HG02588 (cell line): Measurements from ENCODE around the gene ATP5MC2.
A peak's percentile ranks its signal among the peaks of the same experiment; 100 is the strongest.
"Not testable (repeated sequence)": the region's sequence is repeated elsewhere in the genome, so short reads cannot be mapped to it uniquely, and the experiment has no call there.

ENCODE experiments used
- ATAC-seq: cut with Tn5 transposase; IDR thresholded peaks from one replicate; pipeline ENCODE4 v1.9.1; 2021; ENCODE audit warnings: mild to moderate bottlenecking, moderate library complexity; ENCODE audit not compliant: unreplicated experiment

The ATP5MC2 gene

DNA sequence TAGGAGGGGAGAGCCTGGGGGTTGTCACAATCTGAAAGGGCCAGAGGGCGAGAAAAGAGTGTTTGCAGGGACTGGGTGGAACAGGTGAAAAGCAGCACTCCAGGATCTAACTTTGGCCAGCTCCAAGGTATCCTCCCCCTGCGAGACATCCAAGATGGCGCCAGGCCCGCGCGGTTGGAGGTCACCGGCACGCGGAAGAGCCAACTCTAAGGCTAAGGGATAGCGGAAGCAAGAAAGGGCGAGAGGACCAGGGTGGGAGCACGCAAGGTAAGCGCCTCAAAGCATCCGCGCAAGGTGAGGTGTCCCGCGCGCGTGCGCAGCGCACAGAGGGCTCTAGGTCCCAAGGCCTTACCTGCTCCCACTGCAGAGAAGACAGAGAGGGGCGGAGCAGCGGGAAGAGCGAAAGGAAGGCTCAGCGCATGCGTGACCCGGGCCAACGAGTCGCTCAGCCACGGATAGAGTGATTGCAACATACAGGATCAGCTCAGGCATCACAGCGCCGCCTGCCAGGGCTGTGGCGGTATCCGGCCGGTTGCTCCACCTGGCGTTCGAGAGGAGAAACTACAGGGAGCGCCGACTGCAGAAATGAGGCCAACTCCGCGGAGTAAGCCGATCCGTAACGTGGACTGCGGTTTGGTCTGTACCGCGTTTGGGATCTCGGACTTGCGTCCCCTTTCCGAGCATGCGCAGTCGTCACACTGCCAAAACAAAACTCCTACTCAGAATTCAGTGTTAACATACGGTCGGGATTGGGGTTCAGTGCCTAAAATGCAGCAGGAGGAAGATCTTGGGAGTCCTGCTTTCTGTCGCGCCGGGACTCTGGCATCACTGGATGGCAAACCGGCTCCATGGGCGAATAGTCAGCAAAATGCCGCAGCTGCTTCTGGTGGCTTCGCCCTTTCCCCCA lies at the start of gene ATP5MC2:
ATP5MC2 (minus strand) TSS at position 383 of the 907 bp plus-strand sequence. CDS start 3,469 bp downstream, outside the sequence.
- ATAC-seq: peak; percentile 91

DNA sequence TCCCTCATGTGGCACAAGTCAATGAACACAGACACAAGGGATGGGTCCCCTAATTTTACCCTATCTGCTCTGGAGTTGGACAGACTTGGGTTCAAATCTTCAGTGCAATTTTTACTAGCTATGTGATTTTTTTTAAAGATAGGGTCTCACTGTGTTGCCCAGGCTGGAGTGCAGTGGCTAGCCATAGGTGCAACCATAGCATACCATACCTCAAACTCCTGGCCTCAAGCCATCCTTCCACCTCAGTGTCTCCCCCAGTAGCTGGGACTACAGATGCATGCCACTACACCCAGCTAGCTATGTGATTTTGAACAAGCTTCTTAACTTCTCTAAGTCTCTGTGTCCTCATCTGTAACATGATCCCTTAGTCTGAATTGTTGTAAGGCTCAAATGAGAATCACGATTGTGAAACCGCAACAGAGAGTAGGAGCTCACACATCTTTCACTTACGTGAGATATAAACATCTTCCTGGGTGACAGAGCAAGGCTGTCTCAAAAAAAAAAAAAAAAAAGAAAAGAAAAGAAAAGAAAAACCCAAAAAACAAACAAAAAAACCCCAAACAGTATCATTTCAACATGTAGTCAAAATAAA lies 46.7 kb upstream of the ATP5MC2 start:
- ATAC-seq: no peak

DNA sequence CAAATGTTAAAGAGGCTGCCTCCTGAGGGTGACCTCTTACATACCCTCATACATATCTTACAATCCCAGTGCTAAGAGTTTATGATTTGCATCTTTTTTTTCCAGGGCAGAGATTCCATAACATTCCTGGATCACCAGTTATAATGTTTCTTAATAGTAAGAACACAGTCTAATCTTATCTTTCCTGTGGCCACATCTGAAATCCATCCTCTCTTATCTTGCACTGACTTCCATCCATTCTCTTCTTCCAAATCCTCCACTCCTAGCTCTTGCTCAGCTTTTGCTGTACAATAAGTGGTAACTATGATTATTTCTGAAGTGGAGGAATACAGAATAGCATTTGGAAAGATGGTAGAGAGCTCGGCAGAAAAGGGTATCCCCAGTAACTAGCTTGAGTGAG lies 45.1 kb upstream of the ATP5MC2 start:
- ATAC-seq: no peak

DNA sequence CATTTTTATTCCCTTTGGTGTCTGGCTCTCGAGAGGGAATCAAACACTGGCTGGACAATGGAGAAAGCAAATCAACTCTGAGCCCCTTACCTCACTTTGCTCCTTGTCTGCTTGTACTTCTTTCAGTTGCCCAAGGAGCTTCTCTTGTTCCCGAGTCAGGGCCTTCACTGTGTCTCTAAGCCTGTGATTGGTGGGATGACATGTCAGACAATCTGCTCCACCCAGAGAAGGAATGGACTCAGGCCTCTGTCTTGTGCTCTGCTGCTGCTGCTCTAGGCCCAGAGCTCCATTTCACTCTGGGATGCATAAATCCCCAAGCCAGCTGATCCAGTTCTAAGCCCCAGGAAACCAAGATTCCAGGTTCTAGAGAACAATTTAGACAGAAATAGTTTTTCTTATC lies 43.8 kb upstream of the ATP5MC2 start:
- ATAC-seq: no peak

DNA sequence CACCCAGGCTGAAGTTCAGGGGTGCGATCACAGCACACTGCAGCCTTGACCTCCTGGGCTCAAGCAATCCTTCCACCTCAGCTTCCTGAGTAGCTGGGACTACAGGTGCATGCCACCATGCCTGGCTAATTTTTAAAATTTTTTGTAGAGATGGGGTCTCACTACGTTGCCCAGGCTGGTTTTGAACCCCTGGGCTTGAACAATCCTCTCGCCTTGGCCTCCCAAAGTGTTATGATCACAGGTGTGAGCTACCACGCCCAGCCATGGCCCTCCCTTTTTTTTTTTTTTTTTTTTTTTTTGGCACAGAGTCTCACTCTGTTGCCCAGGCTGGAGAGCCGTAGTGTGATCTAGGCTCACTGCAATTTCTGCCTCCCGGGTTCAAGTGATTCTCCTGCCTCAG lies 42.7 kb upstream of the ATP5MC2 start:
- ATAC-seq: not testable (repeated sequence)

DNA sequence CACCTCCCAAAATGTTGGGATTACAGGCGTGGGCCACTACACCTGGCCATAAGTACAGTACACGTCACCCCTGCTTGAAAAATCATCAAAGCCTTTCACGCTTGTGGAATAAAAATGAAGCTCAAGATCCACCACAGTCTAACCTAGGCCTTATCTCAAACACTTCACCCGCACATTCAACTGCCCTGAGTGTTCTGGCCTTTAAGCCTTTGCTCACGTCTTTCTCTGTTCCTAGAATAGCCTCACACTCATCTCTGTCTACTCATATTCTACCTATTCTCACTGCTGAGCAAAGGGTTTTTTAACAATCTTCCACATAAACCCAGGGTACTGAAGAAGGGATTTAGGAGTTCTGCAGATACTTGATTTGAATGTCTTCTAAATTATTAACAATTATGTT lies 41.4 kb upstream of the ATP5MC2 start:
- no peak for ATAC-seq

DNA sequence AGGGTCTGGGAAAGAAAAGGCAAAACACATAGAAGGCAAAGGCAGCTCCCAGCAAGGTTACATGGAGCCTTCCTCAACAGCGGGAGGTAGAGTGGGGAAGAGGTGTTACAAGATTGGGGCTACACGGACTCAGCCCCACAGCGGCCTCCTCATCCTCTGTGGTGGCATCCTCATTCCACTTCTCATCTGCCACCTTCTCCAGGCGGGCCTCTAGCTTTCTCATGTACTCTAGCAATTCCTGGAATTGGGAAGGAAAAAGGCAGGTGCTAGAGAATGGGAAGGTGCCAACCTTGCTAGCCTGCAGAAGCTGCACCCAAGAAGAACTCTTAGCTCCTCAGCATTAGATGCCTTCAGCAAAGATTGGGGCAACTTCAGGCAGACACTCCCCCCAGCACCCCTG lies 38.1 kb upstream of the ATP5MC2 start:
- no peak for ATAC-seq

DNA sequence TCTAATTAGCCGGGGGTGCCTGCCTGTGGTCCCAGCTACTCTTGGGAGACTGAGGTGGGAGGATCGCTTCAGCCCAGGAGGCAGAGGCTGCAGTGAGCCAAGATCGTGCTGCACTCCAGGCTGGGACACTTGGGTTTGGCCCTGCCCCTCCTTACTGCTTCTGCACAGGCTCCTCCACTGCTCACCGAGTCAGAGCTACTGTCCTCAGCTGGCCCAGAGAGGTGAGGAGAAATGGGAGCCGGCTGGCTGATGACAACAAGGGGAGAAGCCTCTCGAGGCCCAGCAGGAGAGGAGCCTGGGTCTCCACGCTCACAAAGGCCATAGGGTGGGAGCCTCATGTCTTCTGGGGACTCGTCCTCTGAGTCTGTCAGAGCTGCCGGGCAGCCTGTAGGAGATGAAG lies 37.6 kb upstream of the ATP5MC2 start:
- no peak for ATAC-seq

DNA sequence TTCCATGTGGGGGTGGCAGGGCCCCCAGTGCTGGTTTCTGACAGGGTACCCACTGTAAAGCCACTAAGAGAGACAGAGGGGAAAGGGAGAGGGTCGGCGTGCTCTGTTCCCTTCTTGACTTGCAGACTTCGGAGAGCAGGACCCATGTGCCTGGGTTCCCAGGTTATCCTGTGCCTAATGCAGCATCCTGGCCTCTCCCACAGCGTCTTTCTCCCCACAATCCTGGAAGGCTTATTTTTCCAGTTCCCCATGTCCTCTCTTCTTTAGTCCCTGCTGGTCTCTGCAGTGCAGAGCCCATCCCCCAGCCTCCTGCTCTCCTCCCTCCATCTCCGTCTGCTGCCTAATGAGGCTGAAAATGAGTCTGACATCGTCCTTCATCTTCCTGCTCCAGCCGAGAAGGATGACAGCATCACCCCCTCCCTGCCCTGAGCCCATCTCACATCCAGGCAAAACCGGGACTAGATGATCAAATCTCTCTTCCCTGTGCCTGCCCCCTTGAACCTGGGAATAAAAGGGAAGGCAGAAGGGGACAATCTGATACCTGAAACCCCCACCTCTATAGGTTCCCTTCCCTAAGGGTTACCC lies 36.3 kb upstream of the ATP5MC2 start:
- ATAC-seq: no peak

DNA sequence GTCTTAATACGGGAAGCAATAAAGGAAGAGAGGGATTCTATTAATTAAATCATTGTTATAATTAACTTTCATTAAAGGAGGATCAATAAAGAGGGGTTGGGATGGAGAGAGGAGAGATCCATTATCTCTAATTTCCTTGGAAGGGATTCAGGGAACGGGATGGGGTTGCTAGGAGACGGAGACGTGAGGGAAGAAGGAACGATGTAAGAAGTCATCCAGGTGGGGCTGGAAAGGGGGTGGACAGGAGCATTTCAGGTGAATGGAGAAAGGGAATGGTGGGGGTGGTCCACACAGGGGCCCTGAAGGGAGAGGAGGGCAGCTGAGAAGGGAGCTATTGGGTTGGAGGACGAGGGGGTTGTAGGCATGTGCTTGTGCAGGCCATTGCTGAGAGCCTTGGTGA lies 34.2 kb upstream of the ATP5MC2 start:
- ATAC-seq: no peak

DNA sequence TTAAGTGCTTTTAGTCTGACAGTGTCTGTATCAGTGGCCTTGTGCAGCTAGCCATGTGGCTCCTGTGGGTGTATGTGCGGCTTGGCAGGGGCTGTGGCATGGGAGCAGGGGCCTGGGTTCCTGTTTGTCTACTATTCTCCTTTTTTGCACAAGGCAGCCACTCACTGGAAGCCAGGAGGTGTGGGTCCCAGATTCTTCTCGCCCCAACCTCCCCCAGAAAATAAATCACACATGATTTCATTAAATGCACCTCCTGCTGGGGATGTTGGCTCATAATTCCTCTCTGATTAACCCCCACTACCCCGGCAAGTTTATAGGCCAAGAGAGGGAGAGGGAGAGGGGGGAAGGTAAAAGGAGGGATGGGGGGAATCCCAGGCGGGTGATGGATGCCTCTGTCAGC lies 33.8 kb upstream of the ATP5MC2 start:
- ATAC-seq: no peak

DNA sequence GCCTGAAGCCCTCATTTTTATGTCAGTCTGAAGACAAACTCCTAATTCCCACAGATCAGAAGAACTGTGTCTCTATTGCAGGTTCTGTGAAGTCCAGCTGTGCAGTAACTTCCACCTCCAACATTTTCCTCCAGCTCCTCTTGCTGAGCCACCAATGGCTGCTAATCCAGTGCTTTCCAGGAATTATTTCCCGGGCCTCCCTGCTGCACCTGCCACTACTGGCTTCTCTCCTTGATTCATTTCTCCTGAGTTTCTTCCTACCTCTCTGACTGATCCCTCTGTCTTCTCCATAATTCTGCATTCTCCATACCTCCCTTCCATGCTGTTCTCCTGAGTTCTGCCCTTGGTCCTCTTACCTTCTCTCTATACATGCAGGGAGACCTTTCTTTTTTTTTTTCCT lies 30.2 kb upstream of the ATP5MC2 start:
- no peak for ATAC-seq

DNA sequence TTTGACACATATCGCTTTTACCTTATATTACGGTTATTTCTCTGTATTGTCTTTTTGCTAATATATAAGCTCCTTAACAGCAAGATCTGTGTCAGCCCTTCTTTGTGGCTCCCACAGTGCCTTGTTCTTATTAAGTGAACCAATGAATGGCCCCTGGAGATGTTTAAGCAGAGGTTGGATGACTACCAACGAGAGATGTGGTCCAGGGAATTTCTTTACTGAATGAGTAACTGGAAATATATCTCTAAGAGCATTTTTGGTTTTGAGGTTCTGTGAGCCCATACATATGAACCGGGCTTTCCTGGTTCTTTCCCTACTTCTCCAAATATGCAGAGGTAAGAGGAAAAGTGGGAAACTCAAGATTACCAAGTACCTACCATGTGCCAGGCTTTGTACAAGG lies 27.9 kb upstream of the ATP5MC2 start:
- no peak for ATAC-seq

DNA sequence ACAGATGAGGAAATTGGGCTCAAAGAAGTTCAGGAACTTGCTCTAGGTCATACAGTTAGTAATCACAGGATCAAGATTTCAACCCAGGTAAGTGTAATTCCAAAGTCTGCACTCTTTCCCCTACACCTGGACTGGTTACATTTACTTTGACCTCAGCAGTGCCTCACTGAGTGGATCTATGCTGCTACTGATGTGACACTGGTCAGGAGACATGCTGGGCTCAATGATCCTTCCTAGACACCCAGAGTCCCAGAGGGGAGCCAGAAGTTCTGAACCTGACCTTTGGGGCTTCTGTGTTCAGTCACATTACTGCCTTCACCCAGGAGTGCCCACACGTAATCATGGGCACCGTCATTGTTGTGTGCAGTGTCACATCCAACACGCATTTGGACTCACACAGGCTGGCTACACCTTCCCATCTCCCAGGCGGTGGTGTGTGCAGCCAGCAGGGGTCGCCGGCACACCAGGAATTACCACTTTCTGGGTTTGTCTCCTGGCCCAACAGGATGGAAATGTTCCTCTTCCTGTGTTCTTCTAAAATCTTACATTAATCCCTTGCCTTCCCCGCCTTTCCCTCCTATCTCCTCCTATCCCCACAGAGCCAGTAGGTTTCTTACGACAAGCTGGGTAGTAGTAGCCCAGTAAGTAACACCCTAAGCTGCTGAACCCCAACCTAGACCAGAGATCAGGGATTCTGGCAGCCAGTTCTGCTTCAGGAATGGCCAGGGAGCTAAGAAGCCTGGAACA lies 25.8 kb upstream of the ATP5MC2 start:
- no peak for ATAC-seq

DNA sequence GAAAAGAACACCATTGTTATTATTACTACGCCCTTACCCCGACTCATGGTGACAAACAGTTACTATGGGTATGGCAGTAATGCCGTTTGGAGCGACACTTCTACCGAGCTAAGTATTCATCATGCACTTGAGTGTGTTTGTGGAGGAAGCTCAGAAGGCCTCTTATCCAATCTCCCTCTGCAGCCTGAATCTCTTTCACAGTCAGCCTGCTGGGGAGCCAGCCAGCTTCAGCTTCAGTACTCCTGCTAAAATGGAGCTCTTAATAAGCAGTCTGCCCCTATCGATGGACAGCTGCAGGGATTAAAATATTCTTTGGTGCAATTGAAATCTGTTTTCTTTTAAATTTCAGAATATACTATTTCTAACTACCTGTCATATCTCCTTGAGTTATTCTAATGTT lies 24.7 kb upstream of the ATP5MC2 start:
- no peak for ATAC-seq

DNA sequence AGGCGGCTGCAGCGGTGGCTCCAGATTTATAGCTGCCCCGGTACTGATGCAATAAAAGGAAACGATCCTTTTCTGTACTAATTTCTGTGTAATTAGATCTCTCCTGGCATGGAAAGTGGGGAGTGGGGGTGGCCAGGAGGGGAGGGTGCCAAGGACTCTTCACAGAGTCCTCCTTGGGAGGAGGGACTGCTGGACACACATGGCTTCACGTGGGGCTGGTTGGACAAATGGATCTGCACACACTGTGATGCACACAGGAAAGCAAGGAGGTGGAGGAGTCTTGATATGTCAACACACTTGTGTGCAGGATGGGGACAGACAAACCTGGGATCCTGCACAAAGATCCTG lies 23.8 kb upstream of the ATP5MC2 start:
- ATAC-seq: no peak

DNA sequence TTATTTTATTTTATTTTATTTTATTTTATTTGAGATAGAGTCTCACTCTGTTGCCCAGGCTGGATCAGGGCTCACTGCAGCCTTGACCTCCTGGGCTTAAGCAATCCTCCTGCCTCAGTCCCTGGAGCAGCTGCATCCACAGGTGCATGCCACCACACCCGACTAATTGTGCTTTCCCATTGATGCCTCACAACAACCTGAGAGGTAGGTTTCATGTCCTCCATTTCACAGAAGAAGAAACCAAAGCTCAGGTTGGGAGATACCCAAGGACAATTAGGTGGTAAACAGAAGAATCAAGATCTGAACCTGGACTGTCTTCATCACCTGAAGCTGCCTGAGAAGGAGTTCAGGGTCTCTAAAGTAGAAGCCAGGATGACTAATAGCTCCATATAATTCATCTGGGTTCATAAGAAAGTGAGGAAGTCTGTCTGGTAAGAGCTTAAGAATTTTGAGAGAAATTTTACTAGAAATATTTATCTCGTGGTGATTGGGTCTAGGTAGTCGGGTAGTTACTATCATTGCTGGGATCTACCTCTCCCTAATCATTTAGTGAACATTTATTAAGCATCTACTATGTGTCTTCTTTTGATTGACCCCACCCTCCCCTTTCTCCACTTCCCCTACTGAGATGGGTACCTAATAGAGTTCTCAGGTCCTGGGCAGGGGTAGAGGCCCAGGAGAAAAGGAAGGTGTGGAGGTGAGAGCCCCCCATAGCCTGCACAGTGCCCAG lies 23.2 kb upstream of the ATP5MC2 start:
- no peak for ATAC-seq

DNA sequence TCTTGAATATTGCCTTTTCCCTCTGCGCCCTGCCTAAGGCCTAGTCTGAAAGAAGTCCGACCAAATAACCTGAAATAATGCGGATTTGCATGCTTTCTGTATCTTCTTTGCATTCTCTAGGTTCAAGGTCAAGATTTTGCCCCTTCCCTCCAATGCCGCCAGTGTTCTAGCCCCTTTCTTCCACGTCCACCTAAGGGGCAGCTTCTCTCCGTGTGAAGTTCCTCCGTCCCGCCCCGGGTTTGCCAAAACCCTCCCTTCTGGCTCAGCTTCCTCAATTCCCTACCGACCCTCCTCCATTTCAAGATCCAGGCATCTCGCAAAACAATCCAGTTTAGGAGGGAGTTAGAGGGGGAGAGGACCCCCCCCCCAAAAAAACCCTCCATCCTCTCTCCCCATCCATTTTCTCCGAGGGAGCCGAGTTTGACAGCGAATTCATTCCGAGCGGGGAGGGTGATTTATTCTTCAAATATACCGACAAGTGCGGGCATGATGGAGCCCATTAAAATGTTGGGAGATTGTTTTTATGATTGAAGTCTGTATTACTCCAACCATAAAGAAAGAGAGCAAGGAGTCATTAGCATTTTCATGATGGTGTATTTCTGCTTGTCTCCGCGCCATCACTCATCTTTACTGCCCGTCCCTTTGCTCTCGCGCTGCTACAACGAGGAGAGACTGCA lies 20.9 kb upstream of the ATP5MC2 start:
- no peak for ATAC-seq

DNA sequence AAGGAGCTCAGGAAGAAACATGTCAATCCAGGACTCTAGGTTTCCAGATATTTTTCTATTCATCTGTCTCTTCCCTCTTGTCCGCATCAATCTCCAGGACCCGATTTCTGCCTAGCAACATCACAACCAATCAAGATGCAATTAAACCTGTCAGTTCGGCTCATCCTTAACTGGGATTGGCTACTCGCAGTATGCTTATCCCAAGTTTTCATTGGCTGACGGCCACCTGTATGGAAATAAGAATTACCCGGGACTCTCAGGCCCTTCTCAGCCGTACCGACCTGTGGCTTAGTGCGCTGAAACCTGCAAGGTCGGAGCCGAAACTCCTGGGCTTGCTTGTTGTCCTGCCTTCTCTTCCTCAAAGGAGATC lies 20.4 kb upstream of the ATP5MC2 start:
- no peak for ATAC-seq
